GM12864 (cell line): Measurements from ENCODE around the gene CEP70.

Experiments
- DNase-seq: peaks from one replicate; pipeline ENCODE4 v3.0.0-alpha.2; 2011; ENCODE audit warnings: low read depth
- H3K4me3 ChIP-seq: 2 replicates; pipeline ENCODE4 v1.5.1; 2011; ENCODE audit warnings: mild to moderate bottlenecking, low read depth, low read length, control low read depth
- TF ChIP-seq, protein P1 (sequence below): IDR thresholded peaks from 2 replicates; pipeline ENCODE4 v1.5.1; 2011; ENCODE audit warnings: low read depth, mild to moderate bottlenecking, moderate library complexity, low read length, control low read depth, inconsistent platforms; ENCODE audit errors: missing control alignments

CEP70 gene

DNA sequence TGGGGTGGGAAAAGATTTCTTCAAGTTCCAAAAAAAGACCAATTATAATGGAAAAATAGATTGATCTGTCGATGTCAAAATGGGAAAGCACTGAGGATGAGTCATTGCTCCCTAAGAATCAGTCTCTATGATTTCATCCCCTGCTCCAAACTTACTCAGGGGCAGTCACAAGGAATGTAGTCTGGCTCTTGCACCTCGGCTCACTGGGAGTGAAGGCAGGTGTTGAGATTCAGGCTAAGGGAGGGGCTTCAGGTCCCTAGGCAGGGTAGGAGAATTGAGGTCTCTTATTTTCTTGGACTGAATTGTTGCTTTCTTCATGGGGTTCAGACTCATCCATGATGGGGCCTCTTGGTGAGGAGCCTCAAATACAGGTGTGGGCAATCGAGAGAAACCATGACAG, 145.4 kb downstream of the CEP70 start:
- no peak overlapping the region for H3K4me3 ChIP-seq
- DNase-seq = no peak
- TF ChIP-seq, protein P1, sequence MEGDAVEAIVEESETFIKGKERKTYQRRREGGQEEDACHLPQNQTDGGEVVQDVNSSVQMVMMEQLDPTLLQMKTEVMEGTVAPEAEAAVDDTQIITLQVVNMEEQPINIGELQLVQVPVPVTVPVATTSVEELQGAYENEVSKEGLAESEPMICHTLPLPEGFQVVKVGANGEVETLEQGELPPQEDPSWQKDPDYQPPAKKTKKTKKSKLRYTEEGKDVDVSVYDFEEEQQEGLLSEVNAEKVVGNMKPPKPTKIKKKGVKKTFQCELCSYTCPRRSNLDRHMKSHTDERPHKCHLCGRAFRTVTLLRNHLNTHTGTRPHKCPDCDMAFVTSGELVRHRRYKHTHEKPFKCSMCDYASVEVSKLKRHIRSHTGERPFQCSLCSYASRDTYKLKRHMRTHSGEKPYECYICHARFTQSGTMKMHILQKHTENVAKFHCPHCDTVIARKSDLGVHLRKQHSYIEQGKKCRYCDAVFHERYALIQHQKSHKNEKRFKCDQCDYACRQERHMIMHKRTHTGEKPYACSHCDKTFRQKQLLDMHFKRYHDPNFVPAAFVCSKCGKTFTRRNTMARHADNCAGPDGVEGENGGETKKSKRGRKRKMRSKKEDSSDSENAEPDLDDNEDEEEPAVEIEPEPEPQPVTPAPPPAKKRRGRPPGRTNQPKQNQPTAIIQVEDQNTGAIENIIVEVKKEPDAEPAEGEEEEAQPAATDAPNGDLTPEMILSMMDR = no peak

DNA sequence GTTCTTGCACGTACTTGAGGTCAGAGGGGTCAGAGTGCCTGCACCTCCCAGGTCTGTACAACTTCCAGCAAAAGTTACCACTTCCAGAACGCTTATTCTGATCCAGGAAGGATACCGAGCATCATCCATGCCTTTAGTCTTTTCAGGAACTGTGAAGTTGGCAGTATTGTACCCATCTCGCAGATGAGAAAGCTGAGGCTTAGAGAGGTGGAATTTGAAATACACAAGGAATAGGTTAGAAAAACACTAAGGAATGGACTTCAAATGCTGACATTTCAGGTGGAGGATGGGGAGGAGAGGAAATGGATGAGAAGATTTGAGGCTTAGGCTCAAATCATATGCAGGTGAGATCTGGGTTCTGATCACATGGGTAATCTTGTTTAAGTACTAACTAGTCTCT, 148.4 kb downstream of the CEP70 start:
- no peak overlapping the region for H3K4me3 ChIP-seq
- TF ChIP-seq, protein P1 = no peak
- DNase-seq = no peak

DNA sequence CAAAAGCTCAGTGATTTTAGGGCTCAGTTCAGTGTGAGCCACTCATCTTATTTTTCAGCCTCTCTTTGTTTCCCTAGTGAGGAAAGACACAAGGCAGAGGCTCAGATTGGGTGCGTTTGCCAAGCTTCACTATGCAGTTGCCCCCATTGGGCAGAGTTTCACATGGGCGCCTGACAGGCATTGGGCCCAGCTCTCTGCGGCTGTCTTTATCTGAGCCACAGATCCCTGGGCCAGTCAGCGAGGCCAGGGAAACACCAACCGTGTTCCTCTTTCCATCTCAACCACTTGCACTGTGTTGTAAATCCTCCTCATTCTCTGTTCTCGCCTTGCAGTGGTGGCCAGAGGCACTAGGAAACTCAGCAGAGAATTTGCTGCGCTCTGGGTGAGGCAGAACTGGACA, 148.8 kb downstream of the CEP70 start:
- DNase-seq = no peak
- TF ChIP-seq, protein P1 = no peak

More for the DNA sequence above, 148.8 kb downstream of the CEP70 start:
- H3K4me3 ChIP-seq = no peak overlapping the region
